GM20000 (cell line): ENCODE results near the gene ZNF701.
"Not testable (repeated sequence)": the region's sequence is repeated elsewhere in the genome, so short reads cannot be mapped to it uniquely, and the experiment has no call there.

Experiments used
- DNase-seq: peaks from one replicate; pipeline ENCODE4 v3.0.0; 2012; ENCODE audit warnings: low spot score
- TF ChIP-seq, protein P1 (sequence below): IDR thresholded peaks from 2 replicates; pipeline ENCODE4 v1.5.1; 2012; ENCODE audit warnings: mild to moderate bottlenecking, control low read depth; ENCODE audit errors: extremely low read depth, missing control alignments

The ZNF701 gene

DNA sequence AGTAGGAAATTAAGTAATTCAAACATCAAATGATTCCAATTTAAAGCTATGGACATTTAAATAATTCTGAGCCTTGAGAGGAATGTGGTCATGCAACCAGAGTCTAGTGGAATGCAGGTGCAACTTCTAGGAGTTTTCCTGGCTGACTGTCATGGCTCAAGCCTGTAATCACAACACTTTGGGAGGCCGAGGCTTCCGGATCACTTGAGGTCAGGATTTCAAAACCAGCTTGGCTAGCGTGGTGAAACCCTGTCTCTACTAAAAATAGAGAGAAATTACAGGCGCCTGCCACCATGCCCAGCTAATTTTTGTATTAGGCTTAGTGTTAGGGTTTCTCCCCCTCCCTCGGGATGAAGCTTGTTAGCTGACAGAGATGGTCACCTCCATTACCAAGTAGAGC lies 36.2 kb upstream of the ZNF701 start:
- TF ChIP-seq, protein P1, sequence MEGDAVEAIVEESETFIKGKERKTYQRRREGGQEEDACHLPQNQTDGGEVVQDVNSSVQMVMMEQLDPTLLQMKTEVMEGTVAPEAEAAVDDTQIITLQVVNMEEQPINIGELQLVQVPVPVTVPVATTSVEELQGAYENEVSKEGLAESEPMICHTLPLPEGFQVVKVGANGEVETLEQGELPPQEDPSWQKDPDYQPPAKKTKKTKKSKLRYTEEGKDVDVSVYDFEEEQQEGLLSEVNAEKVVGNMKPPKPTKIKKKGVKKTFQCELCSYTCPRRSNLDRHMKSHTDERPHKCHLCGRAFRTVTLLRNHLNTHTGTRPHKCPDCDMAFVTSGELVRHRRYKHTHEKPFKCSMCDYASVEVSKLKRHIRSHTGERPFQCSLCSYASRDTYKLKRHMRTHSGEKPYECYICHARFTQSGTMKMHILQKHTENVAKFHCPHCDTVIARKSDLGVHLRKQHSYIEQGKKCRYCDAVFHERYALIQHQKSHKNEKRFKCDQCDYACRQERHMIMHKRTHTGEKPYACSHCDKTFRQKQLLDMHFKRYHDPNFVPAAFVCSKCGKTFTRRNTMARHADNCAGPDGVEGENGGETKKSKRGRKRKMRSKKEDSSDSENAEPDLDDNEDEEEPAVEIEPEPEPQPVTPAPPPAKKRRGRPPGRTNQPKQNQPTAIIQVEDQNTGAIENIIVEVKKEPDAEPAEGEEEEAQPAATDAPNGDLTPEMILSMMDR = no peak
- DNase-seq = no peak

DNA sequence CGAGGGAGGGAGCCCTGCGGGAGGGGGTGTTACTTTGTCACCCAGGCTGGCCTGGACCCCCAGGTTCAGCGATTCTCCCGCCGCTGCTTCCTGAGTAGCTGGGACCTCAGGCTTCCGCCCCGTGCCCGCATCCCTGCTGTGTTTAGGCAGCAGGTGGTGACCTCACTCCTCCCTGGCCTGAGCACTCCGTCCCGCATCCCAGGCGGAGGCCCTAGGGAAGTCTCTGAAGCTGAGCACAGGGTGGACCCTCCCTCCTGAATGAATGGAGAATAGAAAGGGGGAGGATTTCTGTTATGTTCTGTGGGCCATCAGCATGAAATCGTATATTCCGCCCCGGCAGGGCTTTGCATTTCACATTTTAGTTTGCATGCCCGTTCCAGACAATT lies 34.7 kb upstream of the ZNF701 start:
- not testable (repeated sequence) for DNase-seq

DNA sequence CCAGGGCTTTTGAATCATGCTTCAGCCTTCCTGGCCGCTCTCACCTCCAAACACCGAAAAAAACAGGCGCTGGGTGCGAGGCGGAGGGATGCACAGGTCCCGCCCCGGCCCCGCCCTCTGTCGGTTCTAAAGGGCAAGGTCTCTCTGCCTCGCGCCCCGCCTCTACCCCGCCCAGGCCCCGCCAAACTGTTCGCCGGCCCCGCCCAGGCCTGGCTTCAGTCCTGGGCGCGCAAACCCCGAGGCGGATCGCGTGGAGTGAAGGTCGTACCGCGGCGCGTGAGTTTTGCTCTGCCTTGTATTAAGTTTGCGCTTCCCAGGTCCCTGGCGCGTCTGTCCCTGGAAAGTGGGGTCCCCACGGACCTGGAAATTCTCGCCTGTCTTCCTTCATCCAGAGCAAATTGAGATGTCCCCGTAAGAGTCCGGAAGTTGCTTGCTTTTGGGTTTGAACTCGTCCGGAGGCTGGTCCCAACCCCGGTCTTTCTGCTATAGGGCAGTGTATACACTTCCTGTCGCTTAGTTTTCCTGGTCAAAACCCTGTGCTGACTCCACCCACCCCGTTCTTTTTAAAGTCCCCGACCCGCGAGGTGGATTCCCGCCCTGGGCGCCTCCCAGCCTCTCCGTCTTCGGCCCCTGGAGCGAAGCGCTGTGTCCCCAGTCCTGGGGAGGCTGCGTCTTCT lies 34.2 kb upstream of the ZNF701 start:
- TF ChIP-seq, protein P1 = no peak
- DNase-seq = peak; percentile 72

DNA sequence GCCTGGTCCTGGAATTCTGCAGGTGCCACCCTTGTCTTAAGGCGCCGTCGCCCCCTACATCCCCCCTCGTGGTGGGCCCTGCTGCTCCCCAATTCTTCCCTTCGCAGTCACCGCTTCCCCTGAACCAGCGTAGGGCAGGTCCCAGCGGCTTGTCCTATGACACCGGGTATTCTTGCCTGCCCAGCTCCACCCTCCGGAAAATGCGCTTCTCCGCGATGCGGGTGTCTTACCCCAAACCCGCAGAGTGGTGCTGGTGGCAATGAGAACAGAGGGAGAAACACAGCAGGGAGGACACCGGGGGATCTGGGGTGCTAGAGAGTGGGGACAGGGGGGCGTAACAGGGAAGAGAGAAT lies 33.7 kb upstream of the ZNF701 start:
- TF ChIP-seq, protein P1 = no peak
- peak; percentile 8 for DNase-seq

DNA sequence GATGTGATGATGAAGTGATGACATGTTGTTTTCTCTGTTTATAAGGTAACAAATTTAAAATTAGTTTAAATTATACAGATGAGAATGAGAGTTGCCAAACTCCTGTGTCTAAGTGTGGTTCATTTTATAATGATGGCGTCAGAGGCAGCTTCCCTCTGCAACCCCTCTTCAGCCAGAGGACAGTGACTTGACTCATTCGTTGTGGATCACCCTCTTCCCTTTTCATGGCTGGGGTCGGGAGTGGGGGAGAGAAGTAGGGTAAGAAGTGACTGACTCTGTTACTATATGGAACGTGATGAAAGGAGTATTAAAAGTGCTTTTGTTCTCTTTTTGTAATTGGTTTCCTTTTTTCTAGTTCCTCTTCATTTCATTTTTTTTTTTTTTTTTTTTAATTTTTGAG lies 31.3 kb upstream of the ZNF701 start:
- not testable (repeated sequence) for DNase-seq

DNA sequence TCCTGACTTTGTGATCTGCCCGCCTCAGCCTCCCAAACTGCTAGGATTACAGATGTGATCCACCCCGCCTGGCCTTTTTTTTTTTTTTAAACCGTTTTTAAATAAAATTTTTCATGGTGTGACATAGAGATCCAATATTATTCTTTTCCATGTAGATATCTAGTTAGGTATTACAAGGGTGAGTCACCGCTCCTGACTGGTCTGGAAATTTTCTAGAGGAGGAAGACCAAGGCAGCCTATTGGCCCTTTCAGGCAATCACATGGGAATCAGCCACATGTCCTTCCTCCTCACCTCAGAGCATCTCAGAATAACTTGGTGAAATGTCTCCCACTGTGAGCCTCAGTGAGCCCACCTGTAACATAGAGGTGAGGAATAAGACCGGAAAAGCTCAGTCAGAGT lies 28.9 kb upstream of the ZNF701 start:
- not testable (repeated sequence) for DNase-seq

DNA sequence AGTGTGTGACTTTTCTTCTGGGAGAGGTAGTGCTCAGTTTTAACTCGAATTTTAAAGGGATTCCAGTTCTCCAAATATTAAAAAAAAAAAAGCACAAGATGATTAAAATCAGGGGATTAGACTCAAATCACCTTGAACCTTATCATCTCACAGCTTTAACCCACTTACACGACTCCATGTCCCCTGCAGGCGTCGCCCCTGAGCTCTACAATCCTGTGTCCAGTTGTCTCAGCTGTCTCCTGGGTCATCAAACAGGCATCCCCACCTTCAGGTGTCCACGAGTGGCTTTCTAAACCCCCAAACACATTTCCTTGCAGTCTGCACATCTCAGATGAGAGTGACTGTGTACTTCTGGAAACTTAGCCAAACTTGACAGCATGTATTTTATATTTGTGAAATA lies 28.5 kb upstream of the ZNF701 start:
- DNase-seq = no peak
- TF ChIP-seq, protein P1 = no peak

DNA sequence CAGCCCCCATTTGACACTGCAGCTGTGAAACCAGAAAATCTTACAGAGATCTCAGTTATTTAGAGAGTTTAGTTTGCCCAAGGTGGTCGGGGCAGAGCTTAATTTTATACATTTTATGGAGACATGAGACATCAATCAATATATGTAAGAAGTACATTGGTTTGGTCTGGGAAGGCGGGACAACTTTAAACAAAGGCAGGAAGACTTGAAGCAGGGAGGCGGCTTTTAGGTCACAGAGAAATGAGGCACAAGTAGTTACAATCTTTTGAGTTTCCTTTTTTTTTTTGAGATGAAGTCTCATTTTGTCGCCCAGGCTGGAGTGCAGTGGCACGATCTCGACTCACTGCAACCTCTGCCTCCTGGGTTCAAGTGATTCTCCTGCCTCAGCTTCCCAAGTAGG lies 27.5 kb upstream of the ZNF701 start:
- not testable (repeated sequence) for DNase-seq

DNA sequence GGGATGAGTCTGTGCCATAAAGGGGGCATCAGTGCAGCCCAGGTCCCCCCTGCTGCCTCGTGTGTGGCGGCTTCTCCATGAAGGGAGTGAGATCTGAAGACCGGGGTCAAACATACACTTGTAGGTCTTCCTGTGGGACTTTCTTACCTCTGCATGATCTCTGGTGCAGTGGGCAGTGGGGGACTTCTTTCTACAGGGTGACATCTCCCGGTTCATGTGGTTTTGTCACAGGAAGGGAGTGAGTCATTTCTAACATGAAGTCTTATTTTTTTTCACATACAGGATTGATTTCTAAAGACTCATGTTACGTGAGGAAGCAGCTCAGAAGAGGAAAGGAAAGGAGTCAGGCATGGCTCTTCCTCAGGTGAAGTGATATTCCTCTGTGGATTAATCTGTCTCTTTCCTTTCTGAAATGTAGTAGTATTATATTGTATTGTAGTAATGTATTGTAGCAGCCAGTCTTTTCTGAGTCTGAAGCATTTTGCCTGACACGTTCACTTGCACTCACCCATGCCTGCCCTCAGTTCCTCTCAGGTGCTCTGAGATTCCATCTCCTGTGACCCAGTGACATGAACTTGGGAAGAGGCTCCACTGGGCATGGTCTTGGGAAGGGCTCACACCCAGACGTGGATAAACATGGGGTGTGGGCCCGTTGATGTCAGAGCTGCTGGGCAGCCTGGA lies 27.0 kb upstream of the ZNF701 start:
- peak; percentile 7 for DNase-seq

More for the DNA sequence above, 27.0 kb upstream of the ZNF701 start:
- TF ChIP-seq, protein P1 = no peak
